A375 (cell line): Measurements from ENCODE around the gene MEPCE. TPM values are rescaled to one million over a fixed set of nuclear protein-coding genes. Genes with fewer than 3 reads are reported as not detected.

Experiments used
- total RNA-seq: library from RNA; depleted of rRNA; stranded (reverse); fragments of >200 nt; shearing (Covaris generic); gene quantifications from 2 replicates; pipeline ENCODE4 v1.2.3, GENCODE V29; 2014; rRNA removed

The MEPCE gene
- total RNA-seq: 55.1 and 59.2 TPM in 2 replicates

GRCh38 chr7:100429637-100430492 lies at the start of gene MEPCE:
TSS of gene MEPCE (plus strand) at chr7:100429831. CDS start at chr7:100430019, 188 bp downstream.

GRCh38 chr7:100428199-100428966 lies 1.2 kb upstream of the MEPCE start, which contains the start of gene ZCWPW1:
TSS of gene ZCWPW1 (minus strand) at chr7:100428703. CDS start at chr7:100420649, 8,054 bp downstream.

GRCh38 chr7:100464210-100464660 lies 34.6 kb downstream of the MEPCE start, which contains the start of gene SPACDR:
TSS of gene SPACDR (minus strand) at chr7:100464260. CDS start at chr7:100464025, 235 bp downstream.

GRCh38 chr7:100478958-100479660 lies 49.5 kb downstream of the MEPCE start, which contains the start of gene TSC22D4:
TSS of gene TSC22D4 (minus strand) at chr7:100479214. CDS start at chr7:100478038, 1,176 bp downstream.

Other genes with a start within 250 kb of the MEPCE start
- gene PVRIG, start 209.9 kb upstream of the MEPCE start, total RNA-seq: not detected in 2 replicates
- not detected in 2 replicates for gene SPDYE3, start 122.1 kb upstream of the MEPCE start, total RNA-seq
- gene PILRB, start 71.7 kb upstream of the MEPCE start, total RNA-seq: 31.3 and 37.6 TPM in 2 replicates
- 0.24 and 0.45 TPM in 2 replicates for gene PILRA, start 56.3 kb upstream of the MEPCE start, total RNA-seq
- 0.66 and 2.4 TPM in 2 replicates for gene ZCWPW1, start 1.1 kb upstream of the MEPCE start, total RNA-seq
- 72.5 and 77.9 TPM in 2 replicates for gene PPP1R35, start 6.7 kb downstream of the MEPCE start, total RNA-seq
- gene SPACDR, start 34.4 kb downstream of the MEPCE start, total RNA-seq: 0.38 and 0.61 TPM in 2 replicates
- 29.2 and 38.4 TPM in 2 replicates for gene TSC22D4, start 49.4 kb downstream of the MEPCE start, total RNA-seq
- 0.08 and 0.42 TPM in 2 replicates for gene NYAP1, start 54.1 kb downstream of the MEPCE start, total RNA-seq
- 6.7 and 12.5 TPM in 2 replicates for gene AGFG2, start 109.4 kb downstream of the MEPCE start, total RNA-seq
- not detected in 2 replicates for gene SAP25, start 144.1 kb downstream of the MEPCE start, total RNA-seq
- gene LRCH4, start 156.3 kb downstream of the MEPCE start, total RNA-seq: 10.8 and 12.8 TPM in 2 replicates
- 0.69 and 3.8 TPM in 2 replicates for gene FBXO24, start 156.5 kb downstream of the MEPCE start, total RNA-seq
- 143 and 144 TPM in 2 replicates for gene PCOLCE, start 172.5 kb downstream of the MEPCE start, total RNA-seq
- 8.6 and 14.9 TPM in 2 replicates for gene MOSPD3, start 182.7 kb downstream of the MEPCE start, total RNA-seq
- gene TFR2, start 211.7 kb downstream of the MEPCE start, total RNA-seq: 0.04 TPM in 1 of 2 replicates, not detected in the other
- not detected in 2 replicates for gene ACTL6B, start 226.6 kb downstream of the MEPCE start, total RNA-seq
- 96.3 and 114 TPM in 2 replicates for gene GNB2, start 243.9 kb downstream of the MEPCE start, total RNA-seq